Left forelimb (tissue), 1 donor: Measurements from ENCODE around the gene OS9.

Experiments used
- DNase-seq: peaks from one replicate; pipeline ENCODE4 v3.0.0-alpha.2; 2018; ENCODE audit warnings: low spot score

The OS9 gene

DNA sequence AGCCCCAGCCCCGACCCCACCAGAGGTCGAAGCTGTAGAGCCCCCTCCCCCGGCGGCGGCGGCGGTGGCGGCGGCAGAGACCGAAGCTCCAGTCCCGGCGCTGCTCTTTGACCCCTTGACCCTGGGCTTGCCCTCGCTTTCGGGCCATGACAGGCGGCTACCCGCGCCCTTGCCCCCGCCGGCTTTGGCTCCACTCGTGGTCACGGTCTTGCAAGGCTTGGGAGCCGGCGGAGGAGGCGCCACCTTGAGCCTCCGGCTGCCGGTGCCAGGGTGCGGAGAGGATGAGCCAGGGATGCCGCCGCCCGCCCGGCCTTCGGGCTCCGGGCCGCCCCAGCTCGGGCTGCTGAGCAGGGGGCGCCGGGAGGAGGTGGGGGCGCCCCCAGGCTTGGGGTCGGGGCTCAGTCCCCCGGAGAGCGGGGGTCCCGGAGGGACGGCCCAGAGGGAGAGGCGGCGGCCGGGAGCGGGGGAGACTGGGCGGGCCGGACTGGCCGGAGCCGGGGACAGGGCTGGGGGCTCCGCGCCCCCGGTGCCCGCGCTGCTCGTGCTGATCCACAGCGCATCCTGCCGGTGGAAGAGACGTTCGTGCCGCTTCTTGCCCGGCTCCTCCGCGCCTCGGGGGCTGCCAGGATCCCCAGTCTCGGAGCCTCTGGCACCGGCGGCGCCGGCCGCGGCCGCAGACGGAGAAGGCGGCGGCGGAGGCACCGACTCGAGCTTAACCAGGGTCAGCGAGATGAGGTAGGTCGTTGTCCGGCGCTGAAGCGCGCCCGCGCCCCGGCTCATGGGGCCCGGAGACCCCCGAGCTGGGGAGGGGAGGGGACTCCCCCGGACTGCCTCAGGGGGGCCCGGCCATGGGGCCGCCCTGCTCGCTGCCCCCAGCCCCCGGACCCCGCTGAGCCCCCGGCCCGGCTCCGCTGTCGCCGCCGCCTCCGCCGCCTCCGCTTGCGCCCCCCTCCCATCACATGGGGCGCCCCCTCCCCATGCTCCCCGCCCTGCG is 43.8 kb downstream of the OS9 start:
- peak; percentile 67 for DNase-seq

DNA sequence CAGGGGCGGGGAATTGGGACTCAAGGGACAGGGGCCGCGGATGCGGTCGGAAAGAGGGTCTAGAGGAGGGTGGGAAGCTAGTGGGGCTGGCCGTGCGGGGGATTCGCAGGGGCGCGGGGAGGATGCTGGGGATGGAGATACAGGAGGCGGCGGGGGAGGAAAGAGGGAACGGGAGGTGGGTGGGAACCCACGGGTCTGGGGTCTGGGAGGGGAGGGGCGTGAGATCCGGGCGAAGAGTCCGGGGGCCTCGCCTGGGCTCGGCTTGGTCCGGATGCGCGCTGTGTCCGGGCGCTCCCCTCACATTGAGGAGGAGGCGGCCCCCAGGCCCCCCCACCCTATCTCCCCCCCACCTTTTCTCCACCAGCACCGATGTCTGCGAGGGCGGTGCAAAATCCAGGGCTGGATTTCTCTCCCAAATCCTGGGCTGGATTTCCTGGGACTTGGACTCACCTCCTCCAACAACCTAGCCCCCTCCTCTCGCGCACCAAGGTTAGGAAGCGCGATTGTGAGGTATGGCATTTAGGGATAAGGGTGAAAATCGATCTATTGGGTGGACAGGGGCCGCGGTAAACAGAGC is 44.8 kb downstream of the OS9 start, which contains the start of gene AGAP2:
AGAP2 (minus strand) TSS at position 82 of the 577 bp plus-strand sequence. CDS start 496 bp downstream, outside the sequence.
- DNase-seq, result peak; percentile 70

DNA sequence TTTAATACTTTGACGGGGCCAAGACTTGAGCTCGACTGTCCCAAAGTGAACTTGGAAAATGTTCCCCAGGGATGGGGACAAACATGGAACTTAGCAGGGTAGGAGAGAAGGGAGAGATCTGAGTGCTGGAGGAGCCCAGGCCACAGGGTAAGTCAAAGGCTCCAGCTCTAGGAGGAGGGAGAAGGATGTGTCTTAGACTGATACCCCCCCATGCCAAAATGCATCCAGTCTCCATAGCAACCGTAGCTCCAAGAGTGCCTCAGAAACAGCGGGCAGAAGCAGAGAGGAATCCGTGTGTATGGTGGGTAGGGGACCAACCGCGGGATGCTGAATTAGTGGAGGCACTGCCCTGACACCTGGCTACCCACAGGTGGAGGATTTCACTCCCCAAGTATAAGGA is 45.5 kb downstream of the OS9 start:
- DNase-seq, result no peak

DNA sequence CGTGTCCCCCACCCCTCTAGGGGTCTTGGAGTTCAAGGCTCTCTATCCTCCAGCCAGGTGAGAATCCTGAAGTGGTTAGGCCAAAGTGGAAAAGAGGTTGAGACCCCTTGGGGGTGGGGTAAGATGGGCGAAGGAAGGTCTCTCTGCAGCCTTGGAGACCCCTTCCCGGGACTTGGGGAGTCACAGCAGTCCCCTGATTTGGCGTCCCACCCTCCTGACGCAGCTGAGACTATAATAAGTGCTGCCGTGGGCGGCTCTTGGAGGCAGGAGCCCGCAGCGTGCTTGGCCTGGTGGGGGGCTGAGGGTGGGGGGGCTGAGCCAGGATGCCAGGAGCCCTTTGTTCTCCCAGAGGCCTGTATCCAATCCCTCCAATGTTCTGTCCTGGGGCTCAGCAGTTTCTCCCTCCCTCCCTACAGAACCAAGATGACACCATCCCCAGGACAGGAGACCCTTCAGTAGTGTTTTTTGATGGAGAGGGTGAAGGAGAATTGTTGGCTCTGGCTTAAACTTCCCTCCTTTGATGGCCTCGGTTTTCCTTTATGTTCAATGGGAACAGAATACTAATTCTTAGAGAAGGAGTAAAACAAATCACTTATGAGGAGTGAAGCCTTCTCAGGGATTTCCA is 46.1 kb downstream of the OS9 start:
- DNase-seq, result no peak

DNA sequence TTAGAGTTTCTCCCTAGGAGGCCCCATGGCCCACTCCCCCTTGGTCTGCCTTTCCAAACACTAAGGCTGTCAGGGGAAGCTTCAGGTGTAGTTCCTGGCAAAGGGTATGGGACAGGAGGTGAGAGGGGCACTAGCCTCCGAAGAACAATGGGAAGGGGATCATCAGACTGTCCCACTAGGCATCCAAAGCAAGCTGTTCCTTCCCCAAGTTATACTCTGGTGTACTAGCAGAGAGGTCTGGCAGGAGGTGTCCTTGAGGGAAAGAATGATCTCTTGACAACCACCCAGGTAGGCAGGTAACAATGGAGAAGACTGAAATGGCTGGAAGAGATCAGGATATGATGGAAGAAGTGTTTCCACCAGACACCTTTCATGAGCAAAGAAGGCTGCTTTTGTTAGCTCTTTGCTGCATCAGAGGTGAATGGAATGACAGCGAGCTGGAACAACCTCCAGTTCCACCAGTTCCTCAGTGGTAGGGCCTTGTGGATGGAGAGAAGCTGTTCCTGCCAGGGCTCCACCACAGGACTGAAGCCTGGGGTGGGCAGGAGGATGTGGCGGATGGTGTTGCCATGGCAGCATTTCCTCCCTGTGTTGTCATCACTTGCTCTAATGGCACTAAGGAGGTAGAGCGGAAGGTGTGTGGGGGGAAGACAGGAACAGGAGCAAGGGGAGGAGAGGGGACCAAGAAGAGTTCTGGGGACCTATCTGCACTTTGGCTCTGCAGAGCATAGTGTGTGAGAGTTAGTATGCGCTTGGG is 46.9 kb downstream of the OS9 start:
- DNase-seq, result no peak

DNA sequence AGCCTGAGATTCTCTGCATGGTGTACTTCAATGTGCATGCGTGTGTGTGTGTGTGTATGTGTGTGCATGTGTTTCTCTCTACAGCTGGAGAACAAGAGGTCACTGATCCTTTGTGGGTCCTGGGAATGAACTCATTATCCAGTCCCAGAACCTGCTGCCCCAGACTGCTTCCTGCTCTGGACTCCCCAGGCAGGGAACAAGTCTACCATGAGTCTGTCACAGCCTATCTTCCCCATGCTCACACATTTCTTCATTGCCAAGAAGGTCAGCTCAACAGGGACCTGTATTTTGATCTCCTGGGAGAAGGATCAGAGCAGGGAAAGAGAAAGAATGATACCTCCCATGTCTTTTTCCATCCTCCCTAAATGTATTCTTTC is 47.5 kb downstream of the OS9 start:
- no peak for DNase-seq

DNA sequence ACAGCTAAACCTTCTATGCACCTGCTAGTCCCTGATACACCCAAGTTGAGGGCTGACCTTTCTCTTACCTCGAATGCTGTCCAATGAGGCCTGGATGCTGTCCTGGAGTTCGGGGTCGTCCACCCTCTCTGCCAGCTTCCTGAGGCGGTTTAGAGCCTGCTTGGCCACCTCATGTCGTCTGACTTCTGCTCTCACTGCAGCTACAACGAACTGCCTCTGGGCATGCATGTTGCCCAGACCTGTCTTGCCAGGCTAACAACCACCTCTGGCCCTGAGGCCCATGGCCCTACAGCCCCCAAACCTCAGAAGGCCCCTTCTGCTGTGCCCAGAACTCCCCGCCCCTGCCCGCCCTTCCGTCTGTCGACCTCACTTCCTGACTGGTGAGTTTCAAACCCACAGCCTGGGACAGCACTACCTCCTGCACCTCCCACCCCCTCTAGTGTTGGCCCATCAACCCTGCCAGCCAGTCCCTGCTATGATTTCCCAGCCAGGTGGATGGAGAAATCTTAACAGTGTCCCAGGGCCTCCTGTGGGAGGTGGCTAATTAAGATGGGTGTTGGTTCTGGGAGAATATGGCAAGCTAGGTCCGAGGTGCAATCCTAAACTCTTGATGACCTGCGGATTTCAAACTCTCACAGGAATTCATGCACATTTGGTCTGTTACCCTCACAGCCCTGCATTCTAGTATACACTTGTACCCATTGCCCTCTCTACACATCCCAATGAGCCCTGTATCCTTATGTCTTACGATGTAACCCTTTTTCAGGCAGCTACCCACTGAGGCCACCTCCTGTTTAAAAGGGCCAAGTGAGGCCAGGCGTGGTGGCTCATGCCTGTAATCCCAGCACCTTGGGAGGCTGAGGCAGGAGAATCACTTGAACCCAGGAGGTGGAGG is 48.2 kb downstream of the OS9 start:
- no peak for DNase-seq

DNA sequence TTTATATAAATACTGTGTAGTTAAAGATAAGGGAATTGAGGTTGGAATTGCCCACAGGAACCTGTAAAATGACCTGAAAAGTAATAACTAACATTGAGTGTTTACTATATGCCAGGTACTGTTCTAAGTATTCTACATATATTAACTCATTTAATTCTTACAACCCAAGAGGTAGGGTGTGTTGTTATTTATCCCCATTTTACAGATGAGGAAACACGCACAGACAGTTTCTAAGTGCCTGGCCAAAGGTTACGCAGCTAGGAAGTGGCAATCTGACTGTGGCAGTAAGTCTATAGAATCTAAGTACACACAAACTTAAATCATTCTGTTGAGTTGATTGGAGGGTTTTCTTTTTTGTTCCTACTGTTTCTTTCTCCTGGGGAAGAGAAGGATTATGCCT is 49.8 kb downstream of the OS9 start:
- no peak for DNase-seq

DNA sequence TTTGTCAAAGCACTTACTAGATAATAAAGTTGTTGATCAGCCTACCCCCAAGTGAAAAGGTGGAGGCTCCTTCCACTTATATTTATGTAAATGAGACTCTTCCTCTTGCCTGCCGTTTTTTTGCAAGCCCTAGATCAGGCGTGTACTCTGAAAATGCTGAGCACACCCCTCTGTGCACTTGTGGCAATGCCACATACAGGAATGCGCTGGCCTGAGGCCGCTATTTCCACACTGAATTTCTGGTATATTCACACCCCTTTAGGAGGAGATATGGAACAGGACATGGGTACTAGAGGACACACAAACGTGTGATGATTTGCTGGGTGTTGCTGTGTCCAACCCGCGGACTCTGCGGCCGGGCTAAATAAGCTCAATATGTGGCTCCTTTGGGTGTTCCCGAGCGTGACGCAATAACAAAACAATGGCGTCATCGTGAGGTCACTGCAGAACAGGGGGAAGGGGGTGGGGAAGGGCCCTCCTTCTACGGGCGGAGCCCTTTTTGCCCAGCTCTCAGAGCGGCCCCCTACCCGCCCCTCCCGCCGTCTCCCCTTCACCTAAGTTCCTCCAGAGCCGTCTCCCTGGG is 50.4 kb downstream of the OS9 start:
- DNase-seq, result peak; percentile 89

DNA sequence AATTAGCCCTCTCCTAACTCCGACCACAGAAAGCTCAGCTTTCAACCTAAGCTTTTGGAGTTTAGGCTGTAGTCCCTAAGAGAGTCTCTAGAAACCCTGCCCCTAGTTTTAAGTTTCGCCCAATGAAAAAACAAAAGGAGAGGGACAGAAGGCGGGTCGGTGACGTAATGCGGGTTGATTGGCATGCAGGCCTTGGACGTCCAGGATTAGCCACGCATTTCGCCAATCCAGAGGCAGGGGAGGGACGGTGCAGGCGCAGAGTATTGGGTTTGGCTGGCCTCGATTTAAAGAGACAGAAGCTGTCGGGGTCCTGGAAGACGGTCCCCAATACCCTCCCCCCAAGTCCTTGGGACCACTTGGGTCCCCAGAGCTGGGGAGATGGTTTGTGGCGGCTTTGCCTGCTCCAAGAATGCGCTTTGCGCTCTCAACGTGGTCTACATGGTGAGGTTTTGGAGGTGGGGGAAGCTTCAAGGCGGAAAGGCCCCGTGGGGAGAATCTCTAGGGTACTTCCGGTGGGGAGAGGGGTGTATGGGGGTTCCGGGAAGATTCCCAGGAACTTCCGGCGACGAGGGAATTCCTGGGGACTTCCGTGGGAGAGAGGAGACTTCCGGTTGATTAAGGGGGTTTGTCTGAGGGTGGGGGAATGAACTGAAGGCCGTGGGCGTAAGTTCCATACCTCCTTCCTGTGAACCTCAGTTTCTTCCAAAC is 51.0 kb downstream of the OS9 start, which contains the start of gene TSPAN31:
TSPAN31 (plus strand) TSS at position 263 of the 708 bp plus-strand sequence; CDS start at position 379, 116 bp downstream.
- peak; percentile 98 for DNase-seq

DNA sequence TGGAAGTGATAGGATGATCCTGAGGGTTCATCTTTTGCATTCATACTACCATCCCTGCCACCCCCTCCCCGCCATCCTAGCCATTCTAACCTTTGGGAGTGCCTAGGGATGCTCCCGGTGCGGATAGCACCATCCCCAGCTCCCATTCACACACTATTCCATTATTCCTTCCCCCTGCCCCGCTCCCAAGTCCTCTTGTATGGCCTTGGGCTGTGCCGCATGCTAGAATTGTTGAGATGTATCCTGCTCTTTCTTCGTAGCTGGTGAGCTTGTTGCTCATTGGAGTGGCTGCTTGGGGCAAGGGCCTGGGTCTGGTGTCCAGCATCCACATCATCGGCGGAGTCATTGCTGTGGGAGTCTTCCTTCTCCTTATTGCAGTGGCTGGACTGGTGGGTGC is 51.6 kb downstream of the OS9 start:
- no peak for DNase-seq

DNA sequence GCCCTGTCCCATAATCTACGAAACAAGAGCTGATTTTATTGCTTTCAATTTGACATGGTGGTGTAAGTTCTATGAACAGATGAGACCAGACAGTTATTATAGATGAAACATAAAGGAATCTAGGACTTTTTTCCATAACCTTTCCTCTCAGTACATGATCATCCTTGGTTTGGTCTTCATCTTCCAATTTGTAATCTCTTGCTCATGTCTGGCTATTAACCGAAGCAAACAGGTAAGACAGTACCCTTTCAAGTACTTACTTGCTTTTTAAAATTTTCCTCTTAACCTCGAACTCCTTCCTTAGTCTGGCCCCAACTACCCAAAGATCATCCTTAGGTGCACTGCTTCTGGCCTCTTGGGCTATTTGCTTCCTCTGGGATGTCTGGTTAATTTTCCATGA is 52.1 kb downstream of the OS9 start:
- DNase-seq, result no peak

DNA sequence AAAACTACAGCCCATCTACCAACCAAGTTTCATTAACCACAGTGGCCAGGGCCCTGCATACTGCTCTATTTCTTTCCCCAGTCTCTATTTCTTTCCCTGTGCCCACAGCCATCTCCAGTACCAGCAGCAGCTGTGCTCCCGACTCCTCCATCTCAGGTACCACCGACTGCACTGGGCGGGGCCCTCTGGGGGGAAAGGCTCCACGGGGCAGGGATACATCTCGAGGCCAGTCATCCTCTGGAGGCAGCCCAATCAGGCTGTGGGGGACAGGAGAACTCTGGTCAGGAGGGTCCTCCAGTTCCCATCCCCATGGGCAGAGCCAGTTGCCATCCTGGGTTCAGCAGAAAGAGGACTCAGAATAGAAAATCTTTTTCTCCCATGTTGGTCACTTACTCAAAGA is 55.1 kb downstream of the OS9 start:
- DNase-seq, result no peak

DNA sequence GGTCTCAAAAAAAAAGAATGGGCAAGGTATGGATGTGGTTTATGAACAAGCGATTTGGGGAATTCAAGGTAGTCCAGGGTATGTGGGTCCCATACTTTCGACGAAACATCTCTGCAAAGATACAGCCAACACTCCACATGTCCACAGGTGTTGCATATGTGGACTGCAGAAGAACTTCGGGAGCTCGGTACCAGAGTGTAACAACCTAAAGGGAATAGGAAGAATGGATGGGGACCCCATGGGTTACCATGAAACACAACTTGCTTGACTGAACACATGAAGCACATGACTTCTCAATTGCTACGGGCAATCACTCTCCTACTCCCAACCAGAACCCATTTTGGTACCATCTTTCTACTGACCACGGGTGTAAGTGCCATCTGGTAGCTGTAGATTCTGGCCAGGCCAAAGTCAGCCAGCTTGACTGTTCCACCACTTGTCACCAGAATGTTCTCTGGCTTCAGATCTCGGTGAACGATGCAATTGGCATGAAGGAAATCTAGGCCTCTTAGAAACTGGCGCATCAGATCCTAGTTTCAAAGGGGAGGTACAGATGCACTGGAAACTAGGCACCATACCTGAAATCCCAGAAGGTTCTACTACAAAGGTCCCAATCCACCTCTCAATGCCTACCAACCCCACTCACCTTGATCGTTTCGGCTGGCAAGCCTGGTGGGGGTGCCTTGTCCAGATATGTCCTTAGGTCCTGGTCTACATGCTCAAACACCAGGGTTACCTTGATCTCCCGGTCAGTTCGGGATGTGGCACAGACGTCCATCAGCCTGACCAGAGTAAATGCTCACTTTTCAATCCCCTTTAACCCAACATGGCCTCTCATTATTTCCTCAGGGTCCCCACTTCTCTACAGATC is 56.9 kb downstream of the OS9 start:
- DNase-seq, result no peak

DNA sequence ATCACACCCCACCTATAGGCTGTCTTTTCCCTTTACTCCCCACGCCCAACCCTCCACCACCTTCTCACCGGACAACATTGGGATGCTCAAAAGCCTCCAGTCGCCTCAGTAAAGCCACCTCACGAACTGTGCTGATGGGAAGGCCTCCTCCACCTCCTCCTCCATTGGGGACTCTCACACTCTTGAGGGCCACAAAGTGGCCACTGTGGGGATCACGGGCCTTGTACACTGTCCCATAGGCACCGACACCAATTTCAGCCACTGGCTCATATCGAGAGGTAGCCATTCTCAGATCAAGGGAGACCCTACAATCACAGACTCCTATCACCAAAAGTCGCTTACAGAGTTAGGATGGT is 57.5 kb downstream of the OS9 start:
- no peak for DNase-seq

DNA sequence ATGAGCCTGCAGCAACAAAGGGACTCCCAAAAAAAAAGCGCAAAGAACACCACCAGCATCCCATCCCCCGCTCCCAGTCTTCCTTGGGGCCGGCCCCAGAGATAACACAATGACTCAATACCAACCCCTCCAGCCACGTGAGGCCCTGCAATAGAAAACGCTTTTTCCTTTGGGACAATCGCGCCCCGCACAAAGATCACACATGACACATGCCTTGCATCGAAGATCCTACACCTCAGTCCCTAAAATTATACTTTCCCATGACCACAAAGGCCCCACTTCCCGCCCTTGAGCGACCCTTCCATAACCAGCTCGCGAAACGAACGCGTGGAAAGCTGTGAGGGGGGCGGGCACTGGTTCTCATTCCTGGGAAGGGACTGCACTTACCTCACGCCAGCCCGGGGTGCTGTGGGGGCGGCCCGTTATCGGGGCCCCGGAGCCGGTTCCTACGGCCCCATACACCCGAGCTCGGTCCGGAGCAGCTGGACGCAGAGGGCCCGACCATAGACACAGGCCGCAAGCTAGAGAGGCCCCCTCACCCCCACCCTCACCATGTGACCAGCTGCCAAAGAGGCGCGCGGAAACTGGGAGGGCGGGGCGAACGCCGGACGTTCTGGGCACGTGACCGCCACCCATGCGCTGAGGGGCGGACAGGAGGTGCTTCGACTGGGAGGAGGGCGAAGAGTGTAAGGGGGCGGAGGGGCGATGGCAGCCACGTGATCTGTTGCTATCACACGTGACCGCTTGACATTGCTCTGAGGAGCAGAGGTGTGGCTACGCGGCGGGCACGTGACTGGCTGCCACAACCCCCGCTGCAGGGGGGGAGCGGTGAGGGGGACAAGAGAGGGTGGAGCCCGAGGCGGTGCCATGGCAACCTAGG is 58.1 kb downstream of the OS9 start, which contains the start of gene CDK4:
CDK4 (minus strand) TSS at position 523 of the 880 bp plus-strand sequence. CDS start 593 bp downstream, outside the sequence.
- DNase-seq, result peak; percentile 99

DNA sequence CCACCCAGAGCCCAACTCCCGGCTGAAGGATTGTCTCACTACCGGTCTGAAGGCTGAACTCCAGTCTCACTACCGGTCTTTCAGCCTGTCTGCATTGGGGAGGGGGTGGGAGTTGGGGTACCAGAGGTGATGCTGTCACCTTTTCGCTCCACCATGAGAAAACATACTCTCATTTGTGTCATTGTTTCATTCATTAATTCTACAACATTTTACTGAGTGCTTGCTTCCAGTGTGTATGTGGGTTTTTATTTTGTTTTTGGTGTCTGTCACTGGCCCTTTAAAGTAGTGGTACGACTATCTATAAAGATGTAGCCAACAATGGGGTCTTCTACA is 58.7 kb downstream of the OS9 start:
- no peak for DNase-seq

DNA sequence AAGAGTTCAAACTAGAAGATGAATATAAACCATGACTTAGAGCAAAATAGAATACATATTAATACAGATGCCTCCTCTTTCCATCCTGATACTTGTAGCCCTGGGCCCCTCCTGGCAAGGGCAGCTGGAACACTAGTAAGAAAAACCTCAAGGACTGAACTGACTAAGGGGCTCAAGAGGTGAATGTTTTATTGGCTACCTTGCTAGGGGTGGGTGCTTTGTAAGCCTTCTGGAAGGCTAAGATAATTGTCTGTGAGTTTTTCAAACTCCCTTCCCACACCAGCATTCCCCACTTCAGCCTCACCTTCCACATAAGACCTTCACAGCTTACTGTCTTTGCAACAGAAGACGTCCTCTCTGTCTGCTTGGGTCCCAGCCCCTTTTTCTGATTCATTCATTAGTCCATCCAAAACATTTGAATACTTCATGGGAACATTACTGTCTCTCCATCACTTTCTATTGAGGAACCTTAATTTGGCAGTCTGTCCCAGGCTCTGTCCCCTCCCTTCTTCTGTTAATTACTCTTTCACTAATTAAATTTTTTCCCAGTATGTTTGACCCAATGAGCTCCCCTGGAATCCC is 59.9 kb downstream of the OS9 start:
- no peak for DNase-seq
